IPS-20b (cell line): ENCODE results near the gene SEC24C.

Experiments used
- H3K27ac ChIP-seq: one replicate; pipeline ENCODE4 v1.5.1; 2013; ENCODE audit warnings: low read length
- H3K27me3 ChIP-seq: 2 replicates; pipeline ENCODE4 v1.6.1; 2013; ENCODE audit warnings: mild to moderate bottlenecking, low read length, inconsistent platforms; ENCODE audit not compliant: insufficient read depth
- H3K36me3 ChIP-seq: 2 replicates; pipeline ENCODE4 v1.6.1; 2013; ENCODE audit warnings: low read depth, mild to moderate bottlenecking, inconsistent platforms, low read length, moderate library complexity; ENCODE audit not compliant: insufficient read depth
- H3K4me1 ChIP-seq: 2 replicates; pipeline ENCODE4 v1.6.1; 2013; ENCODE audit warnings: mild to moderate bottlenecking, control low read depth, inconsistent platforms, low read length, moderate library complexity; ENCODE audit not compliant: insufficient read depth
- H3K4me3 ChIP-seq: 2 replicates; pipeline ENCODE4 v1.5.1; 2013; ENCODE audit warnings: mild to moderate bottlenecking, low read length, inconsistent platforms
- H3K9ac ChIP-seq: 2 replicates; pipeline ENCODE4 v1.6.1; 2013; ENCODE audit warnings: low read depth, mild to moderate bottlenecking, inconsistent platforms, low read length, moderate library complexity
- H3K9me3 ChIP-seq: 2 replicates; pipeline ENCODE4 v1.6.1; 2013; ENCODE audit warnings: mild to moderate bottlenecking, low read depth, low read length, inconsistent platforms; ENCODE audit not compliant: insufficient read depth

The SEC24C gene

GRCh38 chr10:73761781-73762180, 17.6 kb downstream of the SEC24C start:
- Histone ChIP-seq H3K27me3 (no peaks in the 10 kb centered on the region), H3K27ac (no peak overlapping the region), H3K4me1 (no peaks in the 10 kb centered on the region), H3K4me3 (no peak overlapping the region), H3K36me3 (peaks cover 80% of the 10 kb centered on the region), H3K9ac (no peak overlapping the region), H3K9me3 (no peaks in the 10 kb centered on the region)

- H3K9ac ChIP-seq = no peak overlapping the region
- no peak overlapping the region for H3K4me3 ChIP-seq
- H3K27ac ChIP-seq = no peak overlapping the region
- no peaks in the 10 kb centered on the region for H3K27me3 ChIP-seq
- peaks cover 89% of the 10 kb centered on the region for H3K36me3 ChIP-seq
- no peaks in the 10 kb centered on the region for H3K9me3 ChIP-seq
- no peaks in the 10 kb centered on the region for H3K4me1 ChIP-seq
These were observed 18.7 kb downstream of the SEC24C start for GRCh38 chr10:73762915-73763314.

- Histone ChIP-seq H3K4me3 (no peak overlapping the region), H3K27ac (no peak overlapping the region), H3K9me3 (no peaks in the 10 kb centered on the region), H3K27me3 (no peaks in the 10 kb centered on the region), H3K4me1 (no peaks in the 10 kb centered on the region), H3K36me3 (peaks cover 92% of the 10 kb centered on the region), H3K9ac (no peak overlapping the region)
These were observed 19.2 kb downstream of the SEC24C start for GRCh38 chr10:73763343-73763742.

GRCh38 chr10:73765066-73765465, 20.9 kb downstream of the SEC24C start:
- no peak overlapping the region for H3K9ac ChIP-seq
- H3K36me3 ChIP-seq = peaks cover 94% of the 10 kb centered on the region
- H3K4me1 ChIP-seq = no peaks in the 10 kb centered on the region
- no peaks in the 10 kb centered on the region for H3K27me3 ChIP-seq
- H3K27ac ChIP-seq = no peak overlapping the region
- no peak overlapping the region for H3K4me3 ChIP-seq
- no peaks in the 10 kb centered on the region for H3K9me3 ChIP-seq

- Histone ChIP-seq H3K27ac (no peak overlapping the region), H3K27me3 (no peaks in the 10 kb centered on the region), H3K4me3 (no peak overlapping the region), H3K9me3 (no peaks in the 10 kb centered on the region), H3K36me3 (peaks cover 68% of the 10 kb centered on the region), H3K4me1 (peaks cover 9% of the 10 kb centered on the region; the same call in 1 of the 2 replicates), H3K9ac (no peak overlapping the region)
These were observed 24.7 kb downstream of the SEC24C start for GRCh38 chr10:73768881-73769280.

GRCh38 chr10:73769396-73769795, 25.2 kb downstream of the SEC24C start:
- Histone ChIP-seq H3K9ac (no peak overlapping the region), H3K9me3 (no peaks in the 10 kb centered on the region), H3K27me3 (no peaks in the 10 kb centered on the region), H3K27ac (no peak overlapping the region), H3K4me3 (no peak overlapping the region), H3K36me3 (peaks cover 65% of the 10 kb centered on the region), H3K4me1 (peaks cover 9% of the 10 kb centered on the region; the same call in 1 of the 2 replicates)

- H3K4me1 ChIP-seq = peaks cover 9% of the 10 kb centered on the region; the same call in 1 of the 2 replicates
- H3K36me3 ChIP-seq = peaks cover 51% of the 10 kb centered on the region
- no peaks in the 10 kb centered on the region for H3K9me3 ChIP-seq
- peak overlapping the region; percentile 70 for H3K4me3 ChIP-seq
- no peaks in the 10 kb centered on the region for H3K27me3 ChIP-seq
- peak overlapping the region; percentile 88; the same call in 1 of the 2 replicates for H3K9ac ChIP-seq
- peak overlapping the region; percentile 64 for H3K27ac ChIP-seq
These were observed 27.6 kb downstream of the SEC24C start for GRCh38 chr10:73771722-73772280.

GRCh38 chr10:73772281-73773151, 28.3 kb downstream of the SEC24C start:
- H3K4me1 ChIP-seq = peaks cover 9% of the 10 kb centered on the region; the same call in 1 of the 2 replicates
- H3K4me3 ChIP-seq = peak overlapping the region; percentile 70
- H3K27me3 ChIP-seq = no peaks in the 10 kb centered on the region
- peaks cover 52% of the 10 kb centered on the region for H3K36me3 ChIP-seq
- H3K9ac ChIP-seq = peak overlapping the region; percentile 88
- no peaks in the 10 kb centered on the region for H3K9me3 ChIP-seq
- peak overlapping the region; percentile 58 for H3K27ac ChIP-seq

- Histone ChIP-seq H3K36me3 (peaks cover 47% of the 10 kb centered on the region), H3K27ac (no peak overlapping the region), H3K4me3 (peak overlapping the region; percentile 70), H3K4me1 (peaks cover 9% of the 10 kb centered on the region; the same call in 1 of the 2 replicates), H3K9ac (peak overlapping the region; percentile 88; the same call in 1 of the 2 replicates), H3K9me3 (no peaks in the 10 kb centered on the region), H3K27me3 (no peaks in the 10 kb centered on the region)
These were observed 29.1 kb downstream of the SEC24C start for GRCh38 chr10:73773152-73773879.

- Histone ChIP-seq H3K4me3 (no peak overlapping the region), H3K9ac (no peak overlapping the region), H3K9me3 (no peaks in the 10 kb centered on the region), H3K4me1 (peaks cover 9% of the 10 kb centered on the region; the same call in 1 of the 2 replicates), H3K36me3 (peaks cover 48% of the 10 kb centered on the region), H3K27ac (no peak overlapping the region), H3K27me3 (no peaks in the 10 kb centered on the region)
These were observed 30.5 kb downstream of the SEC24C start for GRCh38 chr10:73774637-73775036.

- H3K4me1 ChIP-seq = peaks cover 10% of the 10 kb centered on the region; the same call in 1 of the 2 replicates
- peaks cover 42% of the 10 kb centered on the region for H3K36me3 ChIP-seq
- H3K27ac ChIP-seq = no peak overlapping the region
- no peak overlapping the region for H3K9ac ChIP-seq
- H3K27me3 ChIP-seq = no peaks in the 10 kb centered on the region
- no peaks in the 10 kb centered on the region for H3K9me3 ChIP-seq
- H3K4me3 ChIP-seq = no peak overlapping the region
These were observed 34.8 kb downstream of the SEC24C start for GRCh38 chr10:73779018-73779417.
